ENCODE data around the gene EGLN1.
"Not testable (repeated sequence)": the region's sequence is repeated elsewhere in the genome, so short reads cannot be mapped to it uniquely, and the experiment has no call there.

Gene EGLN1

DNA sequence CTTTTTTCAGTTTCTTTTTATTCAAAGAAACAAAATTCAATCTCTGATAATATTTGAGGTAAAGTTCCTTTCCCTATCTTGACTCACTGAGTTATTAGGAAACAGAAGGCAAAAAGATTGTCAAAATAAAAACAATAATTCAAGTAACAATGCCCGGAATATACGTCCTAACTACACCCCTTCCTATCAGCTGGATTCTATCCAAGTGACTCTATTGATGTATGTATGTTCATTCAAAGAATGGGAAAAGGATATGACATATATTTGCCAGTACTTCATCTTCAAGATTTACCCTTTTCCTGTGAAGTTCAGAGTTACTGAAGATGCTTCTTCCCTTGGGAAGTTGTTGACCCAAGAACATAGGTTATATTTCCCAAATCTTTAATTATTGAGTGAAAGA lies 70.3 kb downstream of the EGLN1 start:
- Histone ChIP-seq H3K27ac (ENCODE audit: low read depth, low read length) (no peak overlapping the region), H3K27me3 (ENCODE audit: control insufficient read depth in 1 of 2, insufficient read depth in 2 of 2, low read length in 2 of 2) (no peaks in the 10 kb centered on the region), H3K9me3 (ENCODE audit: control insufficient read depth in 1 of 2, low read length in 2 of 2) (no peaks in the 10 kb centered on the region), H3K4me1 (ENCODE audit: control insufficient read depth in 1 of 2, insufficient read depth in 2 of 2, low read length in 2 of 2) (no peaks in the 10 kb centered on the region), H3K4me3 (ENCODE audit: low read depth in 1 of 2, low read length in 2 of 2) (no peak overlapping the region), H3K36me3 (ENCODE audit: control insufficient read depth in 1 of 2, insufficient read depth in 2 of 2, low read length in 2 of 2) (peaks cover 31 to 51% of the 10 kb centered on the region in 2 donors), H3K9ac (ENCODE audit: low read depth in 1 of 2, low read length in 2 of 2) (no peak overlapping the region)

DNA sequence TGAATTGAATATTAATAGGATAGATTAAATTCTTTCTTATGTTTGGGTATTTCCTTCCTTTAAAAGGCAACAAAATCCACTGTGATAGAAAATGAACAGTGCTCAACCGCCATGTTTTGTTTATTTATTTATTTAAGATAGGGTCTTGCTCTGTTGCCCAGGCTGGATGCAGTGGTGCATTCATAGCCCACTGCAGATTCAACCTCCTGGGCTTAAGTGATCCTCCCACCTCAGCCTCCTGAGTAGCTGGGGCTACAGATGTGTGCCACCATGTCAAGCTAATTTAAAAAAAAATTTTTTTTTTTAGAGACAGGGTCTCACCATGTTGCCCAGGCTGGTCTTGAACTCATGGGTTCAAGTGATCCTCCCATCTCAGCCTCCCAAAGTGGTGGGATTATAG lies 73.2 kb downstream of the EGLN1 start:
- not testable (repeated sequence) for H3K27ac ChIP-seq (ENCODE audit: low read depth, low read length); H3K9me3 ChIP-seq (ENCODE audit: control insufficient read depth in 1 of 2, low read length in 2 of 2); H3K27me3 ChIP-seq (ENCODE audit: control insufficient read depth in 1 of 2, insufficient read depth in 2 of 2, low read length in 2 of 2); H3K4me1 ChIP-seq (ENCODE audit: control insufficient read depth in 1 of 2, insufficient read depth in 2 of 2, low read length in 2 of 2); H3K4me3 ChIP-seq (ENCODE audit: low read depth in 1 of 2, low read length in 2 of 2); H3K9ac ChIP-seq (ENCODE audit: low read depth in 1 of 2, low read length in 2 of 2)
- H3K36me3 ChIP-seq (ENCODE audit: control insufficient read depth in 1 of 2, insufficient read depth in 2 of 2, low read length in 2 of 2), result peaks cover 31 to 51% of the 10 kb centered on the region in 2 donors

DNA sequence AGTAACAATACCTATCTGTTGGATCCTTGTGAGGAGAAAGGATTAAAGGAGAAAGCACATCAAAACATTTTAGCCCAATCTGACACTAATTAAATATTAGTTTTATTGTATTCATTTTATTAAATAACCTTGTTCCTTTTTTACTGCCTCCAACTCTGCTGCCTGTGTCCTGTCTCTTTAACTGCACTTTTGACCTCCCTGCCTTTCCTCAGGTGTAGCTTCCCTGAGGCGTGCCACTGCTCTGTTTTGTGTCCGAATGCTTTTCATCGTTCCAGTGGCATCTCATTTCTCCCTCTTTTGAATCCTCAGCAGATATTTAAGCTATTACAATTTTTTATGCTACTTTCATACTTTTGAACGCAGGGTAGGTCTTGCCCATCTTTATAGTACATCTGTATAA lies 73.6 kb downstream of the EGLN1 start:
- no peaks in the 10 kb centered on the region for H3K9me3 ChIP-seq (ENCODE audit: control insufficient read depth in 1 of 2, low read length in 2 of 2)
- H3K9ac ChIP-seq (ENCODE audit: low read depth in 1 of 2, low read length in 2 of 2), result no peak overlapping the region
- H3K27ac ChIP-seq (ENCODE audit: low read depth, low read length), result no peak overlapping the region
- H3K4me3 ChIP-seq (ENCODE audit: low read depth in 1 of 2, low read length in 2 of 2), result no peak overlapping the region
- H3K4me1 ChIP-seq (ENCODE audit: control insufficient read depth in 1 of 2, insufficient read depth in 2 of 2, low read length in 2 of 2), result no peaks in the 10 kb centered on the region
- peaks cover 31 to 54% of the 10 kb centered on the region in 2 donors for H3K36me3 ChIP-seq (ENCODE audit: control insufficient read depth in 1 of 2, insufficient read depth in 2 of 2, low read length in 2 of 2)
- no peaks in the 10 kb centered on the region for H3K27me3 ChIP-seq (ENCODE audit: control insufficient read depth in 1 of 2, insufficient read depth in 2 of 2, low read length in 2 of 2)

DNA sequence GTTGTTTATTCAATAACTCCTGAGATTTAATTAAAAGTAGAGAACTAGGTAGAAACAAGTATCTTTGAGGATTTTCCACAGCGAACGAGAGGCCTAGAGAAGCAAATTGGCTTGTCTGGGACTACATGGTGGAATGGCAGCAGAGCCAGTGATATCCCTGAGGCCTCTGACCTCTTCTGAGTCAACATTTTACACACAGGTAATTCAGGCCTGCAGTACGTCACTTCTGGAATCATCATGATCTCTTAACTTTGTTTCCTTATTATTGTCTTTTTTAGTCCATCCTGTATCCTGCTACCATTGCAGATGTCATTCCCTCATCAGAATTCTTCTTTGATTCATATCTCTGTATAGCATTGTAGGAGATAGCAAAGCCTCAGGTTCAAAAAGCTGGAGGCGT lies 74.1 kb downstream of the EGLN1 start:
- no peak overlapping the region for H3K4me3 ChIP-seq (ENCODE audit: low read depth in 1 of 2, low read length in 2 of 2)
- no peak overlapping the region for H3K27ac ChIP-seq (ENCODE audit: low read depth, low read length)
- H3K9ac ChIP-seq (ENCODE audit: low read depth in 1 of 2, low read length in 2 of 2), result no peak overlapping the region
- peaks cover 27 to 52% of the 10 kb centered on the region in 2 donors for H3K36me3 ChIP-seq (ENCODE audit: control insufficient read depth in 1 of 2, insufficient read depth in 2 of 2, low read length in 2 of 2)
- no peaks in the 10 kb centered on the region for H3K27me3 ChIP-seq (ENCODE audit: control insufficient read depth in 1 of 2, insufficient read depth in 2 of 2, low read length in 2 of 2)
- no peaks in the 10 kb centered on the region for H3K4me1 ChIP-seq (ENCODE audit: control insufficient read depth in 1 of 2, insufficient read depth in 2 of 2, low read length in 2 of 2)
- H3K9me3 ChIP-seq (ENCODE audit: control insufficient read depth in 1 of 2, low read length in 2 of 2), result no peaks in the 10 kb centered on the region

DNA sequence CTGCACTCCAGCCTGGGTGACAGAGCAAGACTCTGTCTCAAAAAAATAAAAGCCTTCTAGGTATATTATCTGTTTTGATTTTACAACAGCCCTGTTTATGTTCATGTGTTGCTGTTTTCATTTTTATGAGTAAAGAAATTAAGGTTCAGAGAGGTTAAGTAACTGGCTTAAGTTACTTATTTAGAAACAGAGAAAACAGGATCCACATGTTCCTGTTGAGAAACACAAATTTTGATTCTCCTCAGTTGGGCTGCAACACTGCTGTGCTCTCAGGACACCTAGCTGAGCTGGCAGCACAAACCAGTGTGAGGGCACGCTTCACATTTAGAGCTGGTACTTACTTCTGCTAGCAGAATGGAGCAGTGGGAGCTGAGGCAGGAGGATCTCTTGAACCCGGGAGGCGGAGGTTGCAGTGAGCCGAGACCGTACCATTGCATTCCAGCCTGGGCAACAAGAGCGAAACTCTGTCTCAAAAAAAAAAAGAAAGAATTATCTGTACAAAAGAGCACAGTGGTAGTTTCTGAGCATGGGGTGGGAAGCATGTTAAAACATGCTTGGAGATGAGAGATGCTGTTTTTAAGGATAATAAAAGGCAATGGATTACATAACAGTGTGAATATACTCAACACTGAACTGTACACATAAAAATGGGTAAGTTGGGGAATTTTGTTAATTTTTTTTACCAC lies 81.6 kb downstream of the EGLN1 start:
- no peaks in the 10 kb centered on the region for H3K27me3 ChIP-seq (ENCODE audit: control insufficient read depth in 1 of 2, insufficient read depth in 2 of 2, low read length in 2 of 2)
- peaks cover 25 to 30% of the 10 kb centered on the region in 2 donors for H3K4me1 ChIP-seq (ENCODE audit: control insufficient read depth in 1 of 2, insufficient read depth in 2 of 2, low read length in 2 of 2)
- no peak overlapping the region for H3K4me3 ChIP-seq (ENCODE audit: low read depth in 1 of 2, low read length in 2 of 2)
- no peaks in the 10 kb centered on the region for H3K9me3 ChIP-seq (ENCODE audit: control insufficient read depth in 1 of 2, low read length in 2 of 2)
- no peak overlapping the region for H3K9ac ChIP-seq (ENCODE audit: low read depth in 1 of 2, low read length in 2 of 2)
- H3K27ac ChIP-seq (ENCODE audit: low read depth, low read length), result no peak overlapping the region
- H3K36me3 ChIP-seq (ENCODE audit: control insufficient read depth in 1 of 2, insufficient read depth in 2 of 2, low read length in 2 of 2), result peaks cover 0 to 18% of the 10 kb centered on the region in 2 donors

DNA sequence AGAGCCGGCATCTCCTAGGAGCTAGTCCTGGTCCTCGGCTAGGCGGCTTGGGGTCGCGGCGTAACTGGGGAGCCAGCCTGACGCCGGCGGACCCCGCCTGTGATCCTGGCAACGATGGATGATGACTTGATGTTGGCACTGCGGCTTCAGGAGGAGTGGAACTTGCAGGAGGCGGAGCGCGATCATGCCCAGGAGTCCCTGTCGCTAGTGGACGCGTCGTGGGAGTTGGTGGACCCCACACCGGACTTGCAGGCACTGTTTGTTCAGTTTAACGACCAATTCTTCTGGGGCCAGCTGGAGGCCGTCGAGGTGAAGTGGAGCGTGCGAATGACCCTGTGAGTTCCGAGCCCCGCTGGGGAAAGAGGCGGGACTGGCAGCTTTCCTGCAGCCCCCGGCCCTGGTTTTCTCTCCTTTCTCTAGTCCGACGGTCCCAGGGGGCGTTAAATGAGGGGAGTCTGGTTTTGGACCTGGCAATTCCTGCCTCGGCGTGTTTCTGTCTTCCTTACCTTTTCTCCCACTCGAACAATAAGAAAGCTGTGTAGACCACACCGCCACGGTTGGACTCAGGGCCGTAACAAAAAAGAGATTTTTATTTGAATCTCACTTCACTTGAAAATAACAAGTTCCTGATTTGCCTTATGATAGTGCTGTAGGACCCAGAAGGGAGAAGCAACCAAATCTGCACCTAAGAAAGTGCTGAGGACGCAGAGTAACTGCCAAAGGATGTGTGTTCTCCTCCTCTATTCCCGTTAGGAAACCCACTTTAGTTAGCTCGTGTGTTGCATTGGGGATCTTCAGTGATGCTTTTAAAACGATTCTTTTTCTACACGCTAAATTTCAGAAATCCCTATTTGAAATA lies 83.6 kb downstream of the EGLN1 start, which contains the start of gene SPRTN:
Gene SPRTN, plus strand, starts transcription at position 24 of the 859 bp plus-strand sequence. Its CDS starts 91 bp downstream, at position 115.
- H3K4me1 ChIP-seq (ENCODE audit: control insufficient read depth in 1 of 2, insufficient read depth in 2 of 2, low read length in 2 of 2), result peaks cover 42 to 47% of the 10 kb centered on the region in 2 donors
- no peaks in the 10 kb centered on the region for H3K27me3 ChIP-seq (ENCODE audit: control insufficient read depth in 1 of 2, insufficient read depth in 2 of 2, low read length in 2 of 2)

DNA sequence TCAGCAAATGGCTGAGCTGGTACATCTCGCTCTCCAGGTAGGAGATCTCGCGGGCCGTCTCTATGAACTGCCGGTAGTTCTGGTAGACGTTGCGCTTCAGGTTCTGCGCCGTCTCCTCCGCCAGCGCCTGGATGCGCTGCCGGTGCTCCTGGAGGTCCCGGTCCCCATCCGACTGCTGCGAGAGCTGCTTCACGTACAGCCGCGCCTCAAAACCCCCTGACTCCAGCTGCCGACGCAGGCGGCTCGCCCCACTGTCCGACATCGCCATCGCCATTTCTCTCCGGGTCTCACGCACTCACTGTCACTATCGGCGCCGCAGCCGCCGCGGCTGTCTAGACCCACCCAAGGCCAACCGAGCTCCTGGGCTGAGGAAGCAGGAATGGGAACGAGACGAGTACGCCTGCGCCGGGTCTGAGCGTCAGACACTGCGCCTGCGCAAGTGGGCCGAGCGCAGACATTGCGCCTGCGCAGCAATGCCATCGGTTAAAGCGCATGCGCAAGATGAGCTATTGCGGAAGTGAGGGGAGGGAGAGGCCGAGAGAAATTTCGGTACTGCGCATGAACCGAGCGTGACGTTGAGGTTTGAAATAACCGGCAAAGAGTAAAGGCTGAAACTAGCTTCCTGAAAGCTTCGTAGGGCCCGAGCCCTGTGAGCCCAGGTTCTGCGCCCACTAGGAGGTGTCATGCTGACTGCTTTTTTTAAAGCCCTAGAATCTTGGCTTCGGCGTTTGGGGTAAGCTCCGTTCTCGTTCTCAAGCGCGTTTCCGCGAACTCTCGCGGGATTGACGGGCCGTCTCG lies 84.4 kb downstream of the EGLN1 start, which contains the start of gene EXOC8:
Gene EXOC8, minus strand, starts transcription at position 381 of the 798 bp plus-strand sequence. Its CDS starts 107 bp downstream, at position 274.
- H3K4me3 ChIP-seq (ENCODE audit: low read depth in 1 of 2, low read length in 2 of 2), result peak within 1 kb of the TSS; percentile 86 to 100
- peaks cover 49% of the 10 kb centered on the region in 2 donors for H3K4me1 ChIP-seq (ENCODE audit: control insufficient read depth in 1 of 2, insufficient read depth in 2 of 2, low read length in 2 of 2)
- H3K9me3 ChIP-seq (ENCODE audit: control insufficient read depth in 1 of 2, low read length in 2 of 2), result no peaks in the 10 kb centered on the region
- no peaks in the 10 kb centered on the region for H3K27me3 ChIP-seq (ENCODE audit: control insufficient read depth in 1 of 2, insufficient read depth in 2 of 2, low read length in 2 of 2)
- peak within 1 kb of the TSS; percentile 92 for H3K27ac ChIP-seq (ENCODE audit: low read depth, low read length)
- H3K9ac ChIP-seq (ENCODE audit: low read depth in 1 of 2, low read length in 2 of 2), result peak within 1 kb of the TSS; percentile 92 to 100
- peaks cover 0 to 12% of the 10 kb centered on the region in 2 donors for H3K36me3 ChIP-seq (ENCODE audit: control insufficient read depth in 1 of 2, insufficient read depth in 2 of 2, low read length in 2 of 2)

More for the DNA sequence above, 83.6 kb downstream of the EGLN1 start, which contains the start of gene SPRTN:
- Histone ChIP-seq H3K9me3 (ENCODE audit: control insufficient read depth in 1 of 2, low read length in 2 of 2) (no peaks in the 10 kb centered on the region), H3K9ac (ENCODE audit: low read depth in 1 of 2, low read length in 2 of 2) (peak within 1 kb of the TSS; percentile 92 to 100), H3K4me3 (ENCODE audit: low read depth in 1 of 2, low read length in 2 of 2) (peak within 1 kb of the TSS; percentile 86 to 100), H3K27ac (ENCODE audit: low read depth, low read length) (peak within 1 kb of the TSS; percentile 92), H3K36me3 (ENCODE audit: control insufficient read depth in 1 of 2, insufficient read depth in 2 of 2, low read length in 2 of 2) (peaks cover 0 to 16% of the 10 kb centered on the region in 2 donors)

DNA sequence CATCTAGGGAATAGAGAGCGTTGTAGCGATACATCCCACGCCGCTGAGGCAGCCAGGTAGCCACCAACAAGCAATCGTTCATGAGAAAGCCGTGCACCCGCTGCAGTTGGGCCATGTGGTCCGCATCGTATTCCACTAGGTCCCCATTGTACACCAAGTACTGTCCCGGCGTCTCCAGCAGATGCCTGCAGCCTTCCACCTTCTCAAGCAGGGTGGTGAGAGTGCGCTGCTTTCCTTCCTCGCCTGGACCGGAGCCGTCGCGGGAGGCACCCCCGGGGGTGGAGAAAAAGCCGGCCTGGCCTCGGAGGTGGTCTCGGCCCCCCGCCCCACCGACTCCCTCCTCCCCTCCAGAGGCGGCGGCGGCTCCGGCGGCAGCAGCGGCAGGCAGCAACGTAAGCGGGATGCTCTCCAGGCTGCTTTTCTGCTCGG lies 85.0 kb downstream of the EGLN1 start:
- Histone ChIP-seq H3K36me3 (ENCODE audit: control insufficient read depth in 1 of 2, insufficient read depth in 2 of 2, low read length in 2 of 2) (peaks cover 0 to 12% of the 10 kb centered on the region in 2 donors), H3K9me3 (ENCODE audit: control insufficient read depth in 1 of 2, low read length in 2 of 2) (no peaks in the 10 kb centered on the region), H3K4me1 (ENCODE audit: control insufficient read depth in 1 of 2, insufficient read depth in 2 of 2, low read length in 2 of 2) (peaks cover 49% of the 10 kb centered on the region in 2 donors)

DNA sequence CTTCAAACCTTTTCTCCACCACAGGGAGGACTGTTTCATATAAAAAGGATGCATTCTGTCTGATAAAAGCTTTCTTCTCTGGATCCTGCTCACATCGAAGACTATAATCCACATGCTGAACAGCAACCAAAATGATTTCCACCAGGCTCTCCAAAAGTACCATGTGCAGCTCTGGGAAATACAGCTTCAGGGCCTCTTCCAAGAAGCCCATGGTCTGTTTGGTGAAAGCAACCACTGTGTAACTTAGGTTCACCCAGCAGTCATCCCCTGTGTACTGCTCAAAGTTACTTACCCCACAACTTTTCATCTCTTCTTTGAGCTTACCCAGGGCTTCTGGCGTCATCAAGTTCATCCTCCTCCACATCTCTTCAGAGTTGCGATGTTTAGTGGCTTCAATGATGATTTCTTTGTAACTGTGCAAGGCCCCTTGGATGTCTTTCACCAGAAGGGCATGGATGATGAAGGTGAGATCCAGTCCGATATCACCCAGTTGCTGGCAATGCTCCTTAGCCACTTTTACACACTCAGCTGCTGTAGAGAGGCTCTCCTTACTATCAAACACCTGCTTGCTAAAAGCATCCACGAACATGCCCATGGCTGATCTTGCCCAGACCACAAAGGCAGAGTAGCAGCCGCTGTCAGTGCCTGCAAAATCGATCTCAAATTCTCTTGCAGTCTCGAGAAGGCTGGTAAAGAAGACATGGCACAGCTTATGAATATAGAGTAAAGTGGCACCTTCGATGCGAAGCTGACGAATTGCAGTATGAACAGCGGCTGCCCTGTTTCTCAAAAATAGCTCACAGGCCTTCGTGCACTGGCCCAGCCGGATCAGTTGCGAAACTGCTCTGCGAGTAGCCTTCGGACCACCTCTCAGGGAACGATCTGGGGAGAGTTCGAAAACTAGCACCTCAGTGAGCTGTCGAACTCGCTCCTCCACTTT lies 86.2 kb downstream of the EGLN1 start:
- H3K9ac ChIP-seq (ENCODE audit: low read depth in 1 of 2, low read length in 2 of 2), result peak overlapping the region; percentile 81 to 92
- no peaks in the 10 kb centered on the region for H3K27me3 ChIP-seq (ENCODE audit: control insufficient read depth in 1 of 2, insufficient read depth in 2 of 2, low read length in 2 of 2)
- H3K9me3 ChIP-seq (ENCODE audit: control insufficient read depth in 1 of 2, low read length in 2 of 2), result no peaks in the 10 kb centered on the region
- H3K4me1 ChIP-seq (ENCODE audit: control insufficient read depth in 1 of 2, insufficient read depth in 2 of 2, low read length in 2 of 2), result peaks cover 49% of the 10 kb centered on the region in 2 donors
- peak overlapping the region; percentile 86 to 100 for H3K4me3 ChIP-seq (ENCODE audit: low read depth in 1 of 2, low read length in 2 of 2)
- H3K27ac ChIP-seq (ENCODE audit: low read depth, low read length), result no peak overlapping the region
- peaks cover 0 to 4% of the 10 kb centered on the region in 2 donors for H3K36me3 ChIP-seq (ENCODE audit: control insufficient read depth in 1 of 2, insufficient read depth in 2 of 2, low read length in 2 of 2)

More for the DNA sequence above, 85.0 kb downstream of the EGLN1 start:
- Histone ChIP-seq H3K27ac (ENCODE audit: low read depth, low read length) (peak overlapping the region; percentile 92), H3K9ac (ENCODE audit: low read depth in 1 of 2, low read length in 2 of 2) (peak overlapping the region; percentile 81 to 92), H3K27me3 (ENCODE audit: control insufficient read depth in 1 of 2, insufficient read depth in 2 of 2, low read length in 2 of 2) (no peaks in the 10 kb centered on the region), H3K4me3 (ENCODE audit: low read depth in 1 of 2, low read length in 2 of 2) (peak overlapping the region; percentile 86 to 100)
